HFFc6 (cell line): ENCODE results near the gene ITFG2. TPM values are rescaled to one million over a fixed set of nuclear protein-coding genes. Genes with fewer than 3 reads are reported as not detected.

Source experiments
- DNase-seq: peaks from one replicate; pipeline ENCODE4 v3.0.0-alpha.2; 2018
- H3K27ac Mint-ChIP-seq: 2 replicates; pipeline ENCODE4 v1.8.0; 2020; ENCODE audit warnings: mild to moderate bottlenecking, mixed read lengths
- H3K27me3 Mint-ChIP-seq: 2 replicates; pipeline ENCODE4 v1.8.0; 2021; ENCODE audit warnings: mild to moderate bottlenecking, moderate library complexity, mixed read lengths; ENCODE audit not compliant: insufficient read depth
- H3K36me3 Mint-ChIP-seq: 2 replicates; pipeline ENCODE4 v1.8.0; 2021; ENCODE audit warnings: low read depth, mixed read lengths
- H3K4me1 Mint-ChIP-seq: 2 replicates; pipeline ENCODE4 v1.8.0; 2020; ENCODE audit warnings: low read depth, mixed read lengths
- H3K4me3 Mint-ChIP-seq: 2 replicates; pipeline ENCODE4 v1.8.0; 2020; ENCODE audit warnings: mild to moderate bottlenecking, moderate library complexity, mixed read lengths
- H3K9me3 Mint-ChIP-seq: 2 replicates; pipeline ENCODE4 v1.8.0; 2020; ENCODE audit warnings: mild to moderate bottlenecking, mixed read lengths
- CTCF ChIP-seq: fragments of 200-600 bp; sonication (generic); IDR thresholded peaks from 2 replicates; pipeline ENCODE4 v1.5.0; 2021; ENCODE audit warnings: antibody characterized with exemption, mild to moderate bottlenecking
- total RNA-seq, 6 experiments: library from RNA; stranded (reverse); fragmentation: NEBNext Ultra II Directional; extraction: Animal tissue kit (Norgen Biotek cat#: 25700); gene quantifications; 2 replicates in 1 of 6; 3 replicates in 5 of 6; pipeline ENCODE4 v1.2.3, GENCODE V29; 2021

The ITFG2 gene
- total RNA-seq, 6 experiments from 2014 or later: 17.0 to 21.1 (median 19.6) TPM

DNA sequence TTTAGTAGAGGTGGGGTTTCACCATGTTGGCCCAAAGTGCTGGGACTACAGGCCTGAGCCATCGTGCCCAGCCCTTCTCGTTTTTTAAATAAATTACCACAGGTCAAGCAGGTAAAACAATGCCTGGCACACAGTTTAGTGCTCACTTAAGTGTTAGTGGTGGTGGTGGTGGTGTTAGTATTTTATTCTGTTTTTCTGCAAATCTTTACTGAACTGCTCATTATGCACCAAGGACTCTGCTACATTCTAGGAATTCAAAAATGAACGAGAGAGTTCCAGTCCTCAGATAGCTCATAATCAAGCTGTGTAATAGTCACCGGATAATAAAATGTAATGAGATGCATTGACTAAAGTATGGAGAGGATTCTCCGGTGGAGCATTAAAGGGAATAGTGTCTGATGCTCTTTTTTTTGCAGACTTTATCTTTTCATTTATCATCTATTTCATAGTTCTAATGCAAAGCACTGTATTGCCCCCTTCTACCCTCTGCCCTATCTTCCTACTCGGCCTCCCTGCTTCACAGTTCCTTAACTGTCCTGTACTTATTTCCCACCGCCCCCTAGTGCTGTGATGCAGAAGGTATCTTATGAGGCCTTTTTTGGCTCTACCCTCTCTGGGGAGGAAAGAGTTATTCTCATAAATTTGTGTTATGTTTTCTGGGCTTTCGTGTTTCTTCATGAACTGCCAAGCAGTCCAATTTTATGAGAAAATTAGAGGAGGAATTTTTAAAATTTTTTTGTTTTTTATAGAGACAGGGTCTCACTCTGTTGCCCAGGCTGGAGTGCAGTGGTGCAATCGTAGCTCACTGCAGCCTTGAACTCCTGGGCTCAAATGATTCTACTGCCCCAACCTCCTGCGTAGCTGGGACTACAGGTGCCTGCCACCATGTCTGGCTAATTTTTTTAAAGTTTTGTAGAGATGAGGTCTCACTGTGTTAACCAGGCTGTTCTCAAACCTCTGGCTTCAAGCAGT lies 1.0 kb downstream of the ITFG2 start:
- peak; percentile 66 for DNase-seq
- peaks cover 22% of the 10 kb centered on the region for H3K4me1 Mint-ChIP-seq
- H3K27ac Mint-ChIP-seq: peak overlapping the region; percentile 98
- peaks cover 2% of the 10 kb centered on the region; the same call in 1 of the 2 replicates for H3K27me3 Mint-ChIP-seq
- H3K9me3 Mint-ChIP-seq: no peaks in the 10 kb centered on the region
- 0 out of 2 replicates have a peak, but pooled peaks cover 6% of the 10 kb centered on the region for H3K36me3 Mint-ChIP-seq
- peak; percentile 84 for TF ChIP-seq CTCF
- peak overlapping the region; percentile 98 for H3K4me3 Mint-ChIP-seq

- TF ChIP-seq CTCF: no peak
- Mint-ChIP-seq H3K27me3 (peaks cover 1% of the 10 kb centered on the region), H3K27ac (no peak overlapping the region), H3K4me1 (peaks cover 5% of the 10 kb centered on the region; the same call in 1 of the 2 replicates), H3K4me3 (no peak overlapping the region), H3K9me3 (no peaks in the 10 kb centered on the region), H3K36me3 (peaks cover 21% of the 10 kb centered on the region; the same call in 1 of the 2 replicates)
- DNase-seq: no peak
These were observed 7.3 kb downstream of the ITFG2 start for GRCh38 chr12:2819810-2820209.

GRCh38 chr12:2820432-2820831 lies 8.0 kb downstream of the ITFG2 start:
- no peak overlapping the region for H3K4me3 Mint-ChIP-seq
- H3K27ac Mint-ChIP-seq: no peak overlapping the region
- peaks cover 27% of the 10 kb centered on the region; the same call in 1 of the 2 replicates for H3K36me3 Mint-ChIP-seq
- peaks cover under 1% of the 10 kb centered on the region; the same call in 1 of the 2 replicates for H3K4me1 Mint-ChIP-seq
- DNase-seq: no peak
- no peak for TF ChIP-seq CTCF
- peaks cover 1% of the 10 kb centered on the region for H3K27me3 Mint-ChIP-seq
- H3K9me3 Mint-ChIP-seq: no peaks in the 10 kb centered on the region

DNA sequence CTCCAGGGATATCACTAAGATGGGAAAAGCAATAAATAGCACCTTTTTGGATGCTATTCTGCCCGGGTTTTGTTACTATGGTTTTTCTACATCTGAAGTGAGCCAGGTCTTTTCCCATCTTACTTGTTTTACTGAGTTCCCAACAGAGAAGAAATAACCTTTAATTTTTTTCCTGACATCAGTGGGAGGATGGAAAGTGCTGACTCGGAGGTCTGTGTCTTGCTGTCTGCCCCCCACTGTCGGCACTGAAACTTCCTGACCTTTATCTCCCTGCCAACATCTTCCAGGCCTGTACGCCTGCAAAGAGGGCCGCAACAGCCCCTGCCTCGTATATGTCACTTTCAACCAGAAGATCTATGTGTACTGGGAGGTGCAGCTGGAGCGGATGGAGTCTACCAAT lies 11.0 kb downstream of the ITFG2 start:
- no peaks in the 10 kb centered on the region for H3K4me1 Mint-ChIP-seq

DNA sequence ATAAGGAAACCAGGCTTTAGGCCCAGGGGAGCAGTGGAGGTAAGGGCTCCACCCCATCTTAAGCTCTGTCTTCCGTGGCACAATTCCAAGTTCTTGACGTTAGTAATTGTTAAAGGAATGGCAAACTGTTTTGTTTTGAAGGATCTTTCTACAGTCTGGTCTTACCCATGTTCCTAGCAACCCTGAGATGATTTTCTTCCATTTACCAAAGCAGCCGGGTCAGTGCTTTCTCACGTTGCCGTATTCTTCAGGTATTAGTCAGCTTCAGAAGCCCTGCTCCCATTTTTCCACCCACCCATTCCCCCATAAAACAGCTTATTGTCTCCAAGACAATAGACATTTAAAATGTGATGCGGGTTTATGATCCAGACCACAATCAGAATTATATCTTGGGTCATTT lies 12.1 kb downstream of the ITFG2 start:
- Mint-ChIP-seq H3K4me3 (no peak overlapping the region), H3K9me3 (no peaks in the 10 kb centered on the region), H3K27me3 (peaks cover 1% of the 10 kb centered on the region), H3K27ac (no peak overlapping the region), H3K4me1 (no peaks in the 10 kb centered on the region), H3K36me3 (peaks cover 25% of the 10 kb centered on the region; the same call in 1 of the 2 replicates)
- TF ChIP-seq CTCF: no peak
- DNase-seq: no peak

More for the DNA sequence above, 11.0 kb downstream of the ITFG2 start:
- H3K27me3 Mint-ChIP-seq: peaks cover 1% of the 10 kb centered on the region
- peaks cover 25% of the 10 kb centered on the region; the same call in 1 of the 2 replicates for H3K36me3 Mint-ChIP-seq
- no peak overlapping the region for H3K27ac Mint-ChIP-seq
- no peaks in the 10 kb centered on the region for H3K9me3 Mint-ChIP-seq
- H3K4me3 Mint-ChIP-seq: no peak overlapping the region
- TF ChIP-seq CTCF: no peak
- DNase-seq: no peak
